ENCODE results near the gene SNTG2. TPM values are rescaled to one million over a fixed set of nuclear protein-coding genes. Genes with fewer than 3 reads are reported as not detected.

The SNTG2 gene
- total RNA-seq, 2 donors from 2014 or later = 4.1 to 11.9 TPM

DNA sequence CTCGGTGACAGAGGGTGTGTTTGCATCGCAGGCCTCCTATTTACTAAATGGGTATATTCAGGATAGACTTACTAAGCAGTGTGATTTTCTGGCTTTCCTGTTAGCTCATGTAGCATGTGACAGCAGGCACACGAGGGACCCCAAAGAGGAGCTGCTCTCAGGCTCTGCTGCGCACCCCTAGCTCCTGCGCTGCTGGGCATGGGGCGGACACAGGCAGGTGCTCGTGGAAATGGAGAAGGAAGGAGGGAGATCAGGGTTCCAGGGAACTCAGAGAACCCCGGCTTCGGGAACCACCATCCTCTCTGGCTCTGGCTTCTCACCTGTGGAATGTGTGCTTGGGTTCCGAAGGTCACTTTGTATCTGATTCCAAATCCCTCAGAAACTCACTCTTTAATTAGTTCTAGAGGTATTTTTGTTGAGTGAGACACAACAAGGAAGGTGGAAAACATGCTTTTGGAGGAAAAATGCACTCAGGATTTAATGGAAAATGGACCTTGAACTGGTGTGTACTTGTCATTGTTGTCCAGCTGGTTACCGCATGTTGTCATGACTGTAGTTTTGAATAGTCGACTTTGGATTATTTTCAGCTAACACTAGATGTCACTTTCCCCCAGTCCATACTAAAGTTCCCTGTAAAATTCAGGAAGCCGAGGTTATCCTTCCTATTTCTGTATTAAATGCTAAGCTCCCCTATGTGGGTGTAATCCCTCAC lies 3.5 kb downstream of the SNTG2 start:
- Histone ChIP-seq H3K36me3 (ENCODE audit: control insufficient read depth, insufficient read depth, low read length) (no peaks in the 10 kb centered on the region), H3K27ac (ENCODE audit: low read depth, low read length) (no peak overlapping the region), H3K27me3 (ENCODE audit: control insufficient read depth, insufficient read depth, low read length, poor library complexity, severe bottlenecking) (peaks cover 37% of the 10 kb centered on the region), H3K9me3 (ENCODE audit: control insufficient read depth, low read length) (no peaks in the 10 kb centered on the region), H3K9ac (ENCODE audit: extremely low read depth, low read length, poor library complexity, severe bottlenecking) (no peak overlapping the region), H3K4me1 (ENCODE audit: control insufficient read depth, insufficient read depth, low read length) (no peaks in the 10 kb centered on the region), H3K4me3 (ENCODE audit: low read length) (no peak overlapping the region)
- DNase-seq = peak; percentile 33
- no peak for TF ChIP-seq CTCF (conservative IDR thresholded peaks at IDR 0.05)
- Mint-ChIP-seq H3K36me3 (ENCODE audit: low read depth) (no peaks in the 10 kb centered on the region), H3K4me1 (peaks cover 20% of the 10 kb centered on the region), H3K27ac (no peak overlapping the region), H3K27me3 (ENCODE audit: insufficient read depth) (peaks cover 29% of the 10 kb centered on the region), H3K9me3 (no peaks in the 10 kb centered on the region), H3K4me3 (no peak overlapping the region)
- 82 to 90% methylated on average over 3 to 13 of the region's 13 CpGs for WGBS, 2 experiments (ENCODE audit: insufficient coverage in 1 of 2, insufficient read length in 1 of 2)

- H3K27ac ChIP-seq (ENCODE audit: low read depth, low read length) = no peak overlapping the region
- Mint-ChIP-seq H3K27me3 (ENCODE audit: insufficient read depth) (peaks cover 23% of the 10 kb centered on the region), H3K4me3 (no peak overlapping the region), H3K4me1 (peaks cover 15% of the 10 kb centered on the region), H3K36me3 (ENCODE audit: low read depth) (no peaks in the 10 kb centered on the region), H3K9me3 (no peaks in the 10 kb centered on the region), H3K27ac (no peak overlapping the region)
- H3K27me3 ChIP-seq (ENCODE audit: control insufficient read depth, insufficient read depth, low read length, poor library complexity, severe bottlenecking) = peaks cover 32% of the 10 kb centered on the region
- no peaks in the 10 kb centered on the region for H3K36me3 ChIP-seq (ENCODE audit: control insufficient read depth, insufficient read depth, low read length)
- H3K4me1 ChIP-seq (ENCODE audit: control insufficient read depth, insufficient read depth, low read length) = no peaks in the 10 kb centered on the region
- no peak for TF ChIP-seq CTCF (conservative IDR thresholded peaks at IDR 0.05)
- H3K4me3 ChIP-seq (ENCODE audit: low read length) = no peak overlapping the region
- no peaks in the 10 kb centered on the region for H3K9me3 ChIP-seq (ENCODE audit: control insufficient read depth, low read length)
- 100% methylated on average over 1 of the region's 1 CpG; no CpG with 5 or more reads in 1 of the 2 experiments for WGBS, 2 experiments (ENCODE audit: insufficient coverage in 1 of 2, insufficient read length in 1 of 2)
- no peak overlapping the region for H3K9ac ChIP-seq (ENCODE audit: extremely low read depth, low read length, poor library complexity, severe bottlenecking)
- DNase-seq = peak; percentile 24
These were observed 4.0 kb downstream of the SNTG2 start for GRCh38 chr2:954687-955000.

DNA sequence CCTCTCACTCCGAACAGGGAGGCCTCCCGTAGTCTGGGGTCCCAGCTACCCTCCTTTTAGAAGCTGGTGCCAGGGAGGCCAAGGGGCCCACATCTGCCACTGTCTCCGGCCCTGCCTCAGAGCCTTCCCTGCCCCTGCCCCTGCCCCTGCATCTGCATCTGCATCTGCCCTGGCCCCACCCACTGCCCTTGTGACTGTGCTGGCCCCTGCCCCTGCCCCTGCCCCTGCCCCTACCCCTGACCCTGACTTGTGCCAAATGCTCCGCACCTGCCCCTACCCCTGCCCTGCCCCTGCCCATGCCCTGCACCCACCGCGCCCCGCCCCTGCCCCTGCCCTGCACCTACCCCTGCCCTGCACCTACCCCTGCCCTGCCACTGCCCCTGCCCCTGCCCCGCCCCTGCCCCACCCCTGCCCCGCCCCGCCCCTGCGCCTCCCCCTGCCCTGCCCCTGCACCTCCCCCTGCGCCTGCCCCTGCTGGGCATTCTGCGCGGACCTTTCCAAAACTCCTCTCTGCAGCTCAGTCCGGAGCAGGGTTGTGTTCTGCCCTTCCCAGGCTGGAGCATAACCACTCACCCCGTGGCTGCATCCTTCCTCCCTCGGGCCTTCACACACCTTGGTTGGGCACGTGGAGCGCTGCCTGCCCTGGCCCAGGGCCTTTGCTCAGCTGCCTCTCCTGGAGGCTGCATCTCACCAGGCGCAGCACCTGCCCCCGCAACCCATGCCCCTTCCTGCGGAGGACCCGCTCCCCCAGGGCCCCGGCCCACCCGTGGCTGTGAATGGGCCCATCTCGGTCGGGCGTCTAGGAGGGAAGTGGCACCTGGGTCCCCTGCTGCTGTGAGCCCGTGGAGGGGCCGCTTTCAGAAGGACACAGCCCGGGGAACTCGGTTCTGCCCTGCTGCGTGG lies 5.4 kb downstream of the SNTG2 start:
- WGBS, 2 experiments (ENCODE audit: insufficient coverage in 1 of 2, insufficient read length in 1 of 2) = 84 to 90% methylated on average over 6 to 29 of the region's 33 CpGs
- H3K27ac ChIP-seq (ENCODE audit: low read depth, low read length) = no peak overlapping the region
- no peaks in the 10 kb centered on the region for H3K36me3 ChIP-seq (ENCODE audit: control insufficient read depth, insufficient read depth, low read length)
- no peaks in the 10 kb centered on the region for H3K4me1 ChIP-seq (ENCODE audit: control insufficient read depth, insufficient read depth, low read length)
- H3K9me3 Mint-ChIP-seq = no peaks in the 10 kb centered on the region
- H3K27me3 ChIP-seq (ENCODE audit: control insufficient read depth, insufficient read depth, low read length, poor library complexity, severe bottlenecking) = peaks cover 25% of the 10 kb centered on the region
- peaks cover 19% of the 10 kb centered on the region for H3K27me3 Mint-ChIP-seq (ENCODE audit: insufficient read depth)
- DNase-seq = peak; percentile 65
- no peak for TF ChIP-seq CTCF (conservative IDR thresholded peaks at IDR 0.05)
- H3K9me3 ChIP-seq (ENCODE audit: control insufficient read depth, low read length) = no peaks in the 10 kb centered on the region
- H3K4me1 Mint-ChIP-seq = peaks cover 14% of the 10 kb centered on the region
- H3K4me3 ChIP-seq (ENCODE audit: low read length) = no peak overlapping the region
- H3K4me3 Mint-ChIP-seq = no peak overlapping the region
- no peak overlapping the region for H3K27ac Mint-ChIP-seq
- no peaks in the 10 kb centered on the region for H3K36me3 Mint-ChIP-seq (ENCODE audit: low read depth)
- H3K9ac ChIP-seq (ENCODE audit: extremely low read depth, low read length, poor library complexity, severe bottlenecking) = no peak overlapping the region

All from endodermal cell (in vitro differentiated cells).